ENCODE results near the gene CCDC24. TPM values are rescaled to one million over a fixed set of nuclear protein-coding genes. Genes with fewer than 3 reads are reported as not detected.

The CCDC24 gene
- total and polyA plus RNA-seq, 2 donors (not counting 3 experiments of a cell fraction or from before 2014, with no cell fraction given) = 2.2 to 3.1 TPM

- H3K27ac ChIP-seq (ENCODE audit: insufficient read depth, low read depth, low read length) = no peak overlapping the region
- H3K9me1 ChIP-seq (replicated peaks; ENCODE audit: control insufficient read depth, extremely low read depth, insufficient read depth, low read length) = no peaks in the 10 kb centered on the region
Observed at GRCh38 chr1:44021156-44021555, 29.8 kb downstream of the CCDC24 start.

GRCh38 chr1:44021581-44022321, 30.4 kb downstream of the CCDC24 start:
- TF ChIP-seq GATA2 (IDR thresholded peaks at IDR 0.05; ENCODE audit: insufficient read depth, insufficient read length, low read depth, low read length) (no peak), FOS (IDR thresholded peaks at IDR 0.05; ENCODE audit: borderline replicate concordance, insufficient read depth, low read length) (no peak), MAX (IDR thresholded peaks at IDR 0.05; ENCODE audit: insufficient read depth, insufficient read length) (no peak), JUN (IDR thresholded peaks at IDR 0.05; ENCODE audit: borderline replicate concordance, insufficient read depth, insufficient read length, low read depth) (no peak), CTCF (IDR thresholded peaks at IDR 0.05; ENCODE audit: extremely low read depth in 1 of 2, insufficient read depth in 1 of 2, low read depth in 1 of 2, low read length in 2 of 2) (no peak), MYC (IDR thresholded peaks at IDR 0.05; ENCODE audit: low read depth, low read length) (no peak), POLR2A (IDR thresholded peaks at IDR 0.05; ENCODE audit: low read depth, low read length) (no peak), EZH2 (IDR thresholded peaks at IDR 0.05; ENCODE audit: borderline replicate concordance, low read depth, low read length, severe bottlenecking) (no peak), POLR2AphosphoS5 (IDR thresholded peaks at IDR 0.05; ENCODE audit: insufficient read depth, low read depth, low read length) (no peak)
- intact Hi-C loops (cut with micrococcal nuclease) (no loop called here), dilution Hi-C loops (cut with MboI; ENCODE audit: extremely low pct_ligation_motif_present, low sequenced_read_pairs) (no loop called here)
- POLR2A ChIA-PET = no interaction called here
- no peak for FAIRE-seq
- BruUV-seq (replicated peaks) = no TSS peak
- Histone ChIP-seq H3K27me3 (ENCODE audit: control insufficient read depth in 2 of 2, insufficient read depth in 2 of 2, low read length in 2 of 2) (no peaks in the 10 kb centered on the region), H4K20me1 (replicated peaks; ENCODE audit: control insufficient read depth, extremely low read depth, insufficient read depth, low read length) (no peaks in the 10 kb centered on the region), H3K79me2 (ENCODE audit: control insufficient read depth, insufficient read depth, low read length) (no peaks in the 10 kb centered on the region), H3K4me1 (ENCODE audit: control insufficient read depth, extremely low read depth, insufficient read depth, low read length) (no peaks in the 10 kb centered on the region), H2AFZ (ENCODE audit: low read depth, low read length) (no peak overlapping the region), H3K36me3 (ENCODE audit: control insufficient read depth in 2 of 2, extremely low read depth in 1 of 2, insufficient read depth in 2 of 2, low read length in 2 of 2) (no peaks in the 10 kb centered on the region), H3K9ac (replicated peaks; ENCODE audit: extremely low read depth, insufficient read depth, low read length) (no peak overlapping the region), H3K27ac (ENCODE audit: insufficient read depth, low read depth, low read length) (no peak overlapping the region), H3K4me2 (ENCODE audit: insufficient read depth, low read length) (no peak overlapping the region), H3K9me1 (replicated peaks; ENCODE audit: control insufficient read depth, extremely low read depth, insufficient read depth, low read length) (no peaks in the 10 kb centered on the region), H3K4me3 (replicated peaks in 1 of 3; ENCODE audit: insufficient read depth in 1 of 3, low read depth in 1 of 3, low read length in 3 of 3) (no peak overlapping the region), H3K9me3 (replicated peaks; ENCODE audit: control insufficient read depth, insufficient read depth, low read length) (no peaks in the 10 kb centered on the region)
- DNase-seq (ENCODE audit: low read depth, low spot score) = no peak
- CTCF ChIA-PET = interaction anchor here (1.2 to 3.0 kb wide), 3 partner anchors 15 to 258 kb away, joined by 5 to 16 read pairs (median 7); no protein-coding TSS in a partner anchor

More at GRCh38 chr1:44021156-44021555, 29.8 kb downstream of the CCDC24 start:
- H3K4me2 ChIP-seq (ENCODE audit: insufficient read depth, low read length) = no peak overlapping the region
- no peaks in the 10 kb centered on the region for H4K20me1 ChIP-seq (replicated peaks; ENCODE audit: control insufficient read depth, extremely low read depth, insufficient read depth, low read length)
- TF ChIP-seq FOS (IDR thresholded peaks at IDR 0.05; ENCODE audit: borderline replicate concordance, insufficient read depth, low read length) (no peak), EZH2 (IDR thresholded peaks at IDR 0.05; ENCODE audit: borderline replicate concordance, low read depth, low read length, severe bottlenecking) (no peak)
- H2AFZ ChIP-seq (ENCODE audit: low read depth, low read length) = no peak overlapping the region
- POLR2A ChIA-PET = no interaction called here
- no peaks in the 10 kb centered on the region for H3K4me1 ChIP-seq (ENCODE audit: control insufficient read depth, extremely low read depth, insufficient read depth, low read length)
- DNase-seq (ENCODE audit: low read depth, low spot score) (no peak), FAIRE-seq (no peak)
- H3K9ac ChIP-seq (replicated peaks; ENCODE audit: extremely low read depth, insufficient read depth, low read length) = no peak overlapping the region
- dilution Hi-C loops (cut with MboI; ENCODE audit: extremely low pct_ligation_motif_present, low sequenced_read_pairs) (no loop called here), intact Hi-C loops (cut with micrococcal nuclease) (no loop called here)
- no peaks in the 10 kb centered on the region for H3K79me2 ChIP-seq (ENCODE audit: control insufficient read depth, insufficient read depth, low read length)
- H3K4me3 ChIP-seq (replicated peaks in 1 of 3; ENCODE audit: insufficient read depth in 1 of 3, low read depth in 1 of 3, low read length in 3 of 3) = no peak overlapping the region
- no TSS peak for BruUV-seq (replicated peaks)
- CTCF ChIA-PET = interaction anchor here (1.2 to 3.0 kb wide), 3 partner anchors 15 to 258 kb away, joined by 5 to 16 read pairs (median 7); no protein-coding TSS in a partner anchor
- no peaks in the 10 kb centered on the region for H3K27me3 ChIP-seq (ENCODE audit: control insufficient read depth in 2 of 2, insufficient read depth in 2 of 2, low read length in 2 of 2)
- no peaks in the 10 kb centered on the region for H3K36me3 ChIP-seq (ENCODE audit: control insufficient read depth in 2 of 2, extremely low read depth in 1 of 2, insufficient read depth in 2 of 2, low read length in 2 of 2)
- no peaks in the 10 kb centered on the region for H3K9me3 ChIP-seq (replicated peaks; ENCODE audit: control insufficient read depth, insufficient read depth, low read length)

Measured in endothelial cell of umbilical vein (primary cell).